ENCODE data around the gene SLC8A3. TPM values are rescaled to one million over a fixed set of nuclear protein-coding genes. Genes with fewer than 3 reads are reported as not detected.

SLC8A3 gene
- total RNA-seq, 1 experiment from 2014 or later: not detected

GRCh38 chr14:70002589-70003346 lies 186.0 kb downstream of the SLC8A3 start:
- Histone ChIP-seq H4K20me1 (ENCODE audit: insufficient read depth) (no peaks in the 10 kb centered on the region), H3K9me3 (ENCODE audit: control insufficient read depth in 1 of 2, insufficient read depth in 1 of 2, low read depth in 1 of 2, low read length in 2 of 2) (no peaks in the 10 kb centered on the region), H3K9ac (ENCODE audit: low read length) (no peak overlapping the region), H3K79me2 (ENCODE audit: insufficient read depth, low read length) (no peaks in the 10 kb centered on the region), H3K4me2 (ENCODE audit: low read length) (no peak overlapping the region), H3K27ac (ENCODE audit: low read depth, low read length) (no peak overlapping the region), H3K4me3 (replicated peaks in 1 of 2; ENCODE audit: low read depth in 1 of 2, low read length in 2 of 2) (no peak overlapping the region), H3K27me3 (ENCODE audit: insufficient read depth, low read length) (no peaks in the 10 kb centered on the region), H2AFZ (ENCODE audit: low read depth, low read length, poor library complexity, severe bottlenecking) (no peak overlapping the region), H3K9me2 (ENCODE audit: insufficient read depth) (no peaks in the 10 kb centered on the region), H3K36me3 (ENCODE audit: control insufficient read depth in 1 of 2, insufficient read depth in 2 of 2, low read length in 2 of 2) (no peaks in the 10 kb centered on the region), H3K4me1 (ENCODE audit: control insufficient read depth in 1 of 2, insufficient read depth in 2 of 2, low read length in 2 of 2) (no peaks in the 10 kb centered on the region)
- ChIA-PET RAD21 (ENCODE audit: low non-redundant PET in 1 of 2, low total read pairs in 2 of 2, uncharacterized antibody in 2 of 2, unreplicated experiment in 2 of 2) (no interaction called here), CTCF (no interaction called here), POLR2A (no interaction called here)
- ATAC-seq: no peak
- intact Hi-C loops (cut with micrococcal nuclease): no loop called here
- no peak for DNase-seq (ENCODE audit: low read depth, low spot score)
- no peak for TF ChIP-seq POLR2AphosphoS5 (IDR thresholded peaks at IDR 0.05; ENCODE audit: low read depth, low read length)
- TF ChIP-seq SIN3A (IDR thresholded peaks at IDR 0.05; ENCODE audit: low read depth): no peak
- no peak for TF ChIP-seq EZH2phosphoT487 (IDR thresholded peaks at IDR 0.05; ENCODE audit: borderline replicate concordance)
- BruUV-seq (replicated peaks): no TSS peak

GRCh38 chr14:70000601-70001000 lies 188.2 kb downstream of the SLC8A3 start:
- Histone ChIP-seq H3K36me3 (ENCODE audit: control insufficient read depth in 1 of 2, insufficient read depth in 2 of 2, low read length in 2 of 2) (no peaks in the 10 kb centered on the region), H2AFZ (ENCODE audit: low read depth, low read length, poor library complexity, severe bottlenecking) (no peak overlapping the region), H3K4me3 (replicated peaks in 1 of 2; ENCODE audit: low read depth in 1 of 2, low read length in 2 of 2) (no peak overlapping the region), H4K20me1 (ENCODE audit: insufficient read depth) (no peaks in the 10 kb centered on the region), H3K79me2 (ENCODE audit: insufficient read depth, low read length) (no peaks in the 10 kb centered on the region), H3K27ac (ENCODE audit: low read depth, low read length) (no peak overlapping the region), H3K4me1 (ENCODE audit: control insufficient read depth in 1 of 2, insufficient read depth in 2 of 2, low read length in 2 of 2) (no peaks in the 10 kb centered on the region), H3K9ac (ENCODE audit: low read length) (no peak overlapping the region), H3K9me2 (ENCODE audit: insufficient read depth) (no peaks in the 10 kb centered on the region), H3K4me2 (ENCODE audit: low read length) (no peak overlapping the region), H3K27me3 (ENCODE audit: insufficient read depth, low read length) (peaks cover 14% of the 10 kb centered on the region; the same call in 1 of the 2 replicates), H3K9me3 (ENCODE audit: control insufficient read depth in 1 of 2, insufficient read depth in 1 of 2, low read depth in 1 of 2, low read length in 2 of 2) (no peaks in the 10 kb centered on the region)
- ChIA-PET CTCF (no interaction called here), POLR2A (no interaction called here), RAD21 (ENCODE audit: low non-redundant PET in 1 of 2, low total read pairs in 2 of 2, uncharacterized antibody in 2 of 2, unreplicated experiment in 2 of 2) (no interaction called here)
- BruUV-seq (replicated peaks): no TSS peak
- TF ChIP-seq CTCF (IDR thresholded peaks at IDR 0.05 in 2 of 3, conservative IDR thresholded peaks at IDR 0.05 in 1 of 3; ENCODE audit: borderline replicate concordance in 1 of 3, insufficient read depth in 1 of 3, low read depth in 2 of 3, low read length in 2 of 3) (no peak), TCF7L2 (IDR thresholded peaks at IDR 0.05; ENCODE audit: borderline replicate concordance, extremely low read depth, insufficient read depth, insufficient read length) (no peak), SRF (IDR thresholded peaks at IDR 0.05; ENCODE audit: low read depth) (no peak), ATF3 (IDR thresholded peaks at IDR 0.05) (no peak)
- ATAC-seq: no peak
- intact Hi-C loops (cut with micrococcal nuclease): no loop called here
- DNase-seq (ENCODE audit: low read depth, low spot score): no peak
